Type B pancreatic cell (in vitro differentiated cells): ENCODE results near the gene NMRAL1. TPM values are rescaled to one million over a fixed set of nuclear protein-coding genes. Genes with fewer than 3 reads are reported as not detected.
A peak's percentile ranks its signal among the peaks of the same experiment; 100 is the strongest.

ENCODE experiments used
- DNase-seq: peaks from one replicate; pipeline ENCODE4 v3.0.0; 2021; ENCODE audit warnings: mixed read lengths; ENCODE audit not compliant: unreplicated experiment; ENCODE audit errors: extremely low spot score
- H3K27ac Mint-ChIP-seq: 2 replicates; pipeline ENCODE4 v1.8.0; 2021; ENCODE audit warnings: mild to moderate bottlenecking, mixed read lengths
- H3K27me3 Mint-ChIP-seq: 2 replicates; pipeline ENCODE4 v1.8.0; 2021; ENCODE audit warnings: mixed read lengths
- H3K36me3 Mint-ChIP-seq: 2 replicates; pipeline ENCODE4 v1.8.0; 2021; ENCODE audit warnings: mixed read lengths
- H3K4me1 Mint-ChIP-seq: one replicate; pipeline ENCODE4 v1.8.0; 2021; ENCODE audit warnings: mixed read lengths; ENCODE audit not compliant: unreplicated experiment
- H3K4me3 Mint-ChIP-seq: 2 replicates; pipeline ENCODE4 v1.8.0; 2021; ENCODE audit warnings: mild to moderate bottlenecking, mixed read lengths
- H3K9me3 Mint-ChIP-seq: 2 replicates; pipeline ENCODE4 v1.8.0; 2021; ENCODE audit warnings: mixed read lengths
- total RNA-seq: library from RNA; stranded (reverse); gene quantifications from 2 replicates; pipeline ENCODE4 v1.2.1, GENCODE V29; 2021; ENCODE audit warnings: low replicate concordance
- TF ChIP-seq, protein P1 (sequence below): fragments of 200-600 bp; sonication (generic); conservative IDR thresholded peaks from 2 replicates; pipeline ENCODE4 v1.5.0; 2021; ENCODE audit warnings: antibody characterized with exemption, mild to moderate bottlenecking

NMRAL1 gene
- total RNA-seq, 1 donor from 2014 or later = 49.1 TPM

DNA sequence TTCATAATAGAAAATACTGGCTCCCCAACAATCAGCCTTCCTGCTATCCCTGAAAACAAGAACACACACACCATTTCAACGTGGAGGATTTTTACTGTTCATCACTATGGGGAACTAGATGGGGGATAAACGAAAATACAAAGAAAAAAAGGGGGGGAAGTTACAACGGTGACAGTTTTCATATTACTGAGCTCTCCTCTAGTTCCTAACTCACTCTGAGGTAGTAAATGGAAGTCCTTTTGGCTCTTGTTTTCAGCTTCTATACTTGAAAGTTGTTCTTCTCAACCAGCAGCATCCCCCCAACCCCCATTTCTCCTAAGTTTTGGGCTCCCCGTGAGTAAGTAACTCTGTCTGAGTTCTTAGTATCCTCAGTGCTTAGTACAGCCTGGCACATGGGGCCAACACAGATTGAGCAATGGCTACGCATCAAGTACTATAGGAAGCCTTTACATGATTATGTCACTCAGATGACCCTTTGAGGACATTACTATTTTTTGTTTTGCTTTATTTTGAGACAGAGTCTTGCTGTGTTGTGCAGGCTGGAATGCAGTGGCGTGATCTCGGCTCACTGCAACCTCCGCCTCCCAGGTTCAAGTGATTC, 53.8 kb downstream of the NMRAL1 start:
- Mint-ChIP-seq H3K27me3 (no peaks in the 10 kb centered on the region), H3K9me3 (no peaks in the 10 kb centered on the region), H3K4me1 (peaks cover 9% of the 10 kb centered on the region), H3K4me3 (no peak overlapping the region), H3K27ac (no peak overlapping the region), H3K36me3 (no peaks in the 10 kb centered on the region)
- DNase-seq = no peak
- TF ChIP-seq, protein P1, sequence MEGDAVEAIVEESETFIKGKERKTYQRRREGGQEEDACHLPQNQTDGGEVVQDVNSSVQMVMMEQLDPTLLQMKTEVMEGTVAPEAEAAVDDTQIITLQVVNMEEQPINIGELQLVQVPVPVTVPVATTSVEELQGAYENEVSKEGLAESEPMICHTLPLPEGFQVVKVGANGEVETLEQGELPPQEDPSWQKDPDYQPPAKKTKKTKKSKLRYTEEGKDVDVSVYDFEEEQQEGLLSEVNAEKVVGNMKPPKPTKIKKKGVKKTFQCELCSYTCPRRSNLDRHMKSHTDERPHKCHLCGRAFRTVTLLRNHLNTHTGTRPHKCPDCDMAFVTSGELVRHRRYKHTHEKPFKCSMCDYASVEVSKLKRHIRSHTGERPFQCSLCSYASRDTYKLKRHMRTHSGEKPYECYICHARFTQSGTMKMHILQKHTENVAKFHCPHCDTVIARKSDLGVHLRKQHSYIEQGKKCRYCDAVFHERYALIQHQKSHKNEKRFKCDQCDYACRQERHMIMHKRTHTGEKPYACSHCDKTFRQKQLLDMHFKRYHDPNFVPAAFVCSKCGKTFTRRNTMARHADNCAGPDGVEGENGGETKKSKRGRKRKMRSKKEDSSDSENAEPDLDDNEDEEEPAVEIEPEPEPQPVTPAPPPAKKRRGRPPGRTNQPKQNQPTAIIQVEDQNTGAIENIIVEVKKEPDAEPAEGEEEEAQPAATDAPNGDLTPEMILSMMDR = no peak

DNA sequence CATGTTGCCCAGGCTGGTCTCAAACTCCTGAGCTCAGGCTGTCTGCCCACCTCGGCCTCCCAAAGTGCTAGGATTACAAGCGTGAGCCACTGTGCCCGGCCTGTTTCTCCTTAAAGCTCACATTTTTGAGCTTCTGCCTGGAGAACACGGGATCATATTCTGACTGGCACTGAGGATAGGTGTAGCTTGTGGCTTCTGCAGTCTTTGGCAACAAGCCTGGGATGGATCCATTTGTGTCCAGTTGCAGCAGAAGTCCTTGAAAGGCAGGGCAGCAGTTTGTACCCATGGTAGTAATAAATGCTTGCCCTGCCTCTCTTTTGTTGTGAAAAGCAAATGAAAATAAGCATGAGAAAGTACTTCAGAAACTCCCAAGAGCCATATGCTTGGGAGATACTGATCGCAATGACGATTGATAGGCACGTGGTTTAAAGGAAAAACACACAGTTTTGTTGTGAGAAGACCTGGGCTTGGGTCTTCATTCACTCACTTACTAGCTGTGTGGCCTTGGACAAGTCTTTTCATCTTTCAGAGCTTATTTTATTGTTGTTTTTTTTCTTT, 54.9 kb downstream of the NMRAL1 start:
- H3K27me3 Mint-ChIP-seq = peaks cover 3% of the 10 kb centered on the region
- H3K4me1 Mint-ChIP-seq = peaks cover 10% of the 10 kb centered on the region
- no peak overlapping the region for H3K4me3 Mint-ChIP-seq
- no peak overlapping the region for H3K27ac Mint-ChIP-seq
- H3K9me3 Mint-ChIP-seq = no peaks in the 10 kb centered on the region
- TF ChIP-seq, protein P1 = no peak
- DNase-seq = no peak
- no peaks in the 10 kb centered on the region for H3K36me3 Mint-ChIP-seq

DNA sequence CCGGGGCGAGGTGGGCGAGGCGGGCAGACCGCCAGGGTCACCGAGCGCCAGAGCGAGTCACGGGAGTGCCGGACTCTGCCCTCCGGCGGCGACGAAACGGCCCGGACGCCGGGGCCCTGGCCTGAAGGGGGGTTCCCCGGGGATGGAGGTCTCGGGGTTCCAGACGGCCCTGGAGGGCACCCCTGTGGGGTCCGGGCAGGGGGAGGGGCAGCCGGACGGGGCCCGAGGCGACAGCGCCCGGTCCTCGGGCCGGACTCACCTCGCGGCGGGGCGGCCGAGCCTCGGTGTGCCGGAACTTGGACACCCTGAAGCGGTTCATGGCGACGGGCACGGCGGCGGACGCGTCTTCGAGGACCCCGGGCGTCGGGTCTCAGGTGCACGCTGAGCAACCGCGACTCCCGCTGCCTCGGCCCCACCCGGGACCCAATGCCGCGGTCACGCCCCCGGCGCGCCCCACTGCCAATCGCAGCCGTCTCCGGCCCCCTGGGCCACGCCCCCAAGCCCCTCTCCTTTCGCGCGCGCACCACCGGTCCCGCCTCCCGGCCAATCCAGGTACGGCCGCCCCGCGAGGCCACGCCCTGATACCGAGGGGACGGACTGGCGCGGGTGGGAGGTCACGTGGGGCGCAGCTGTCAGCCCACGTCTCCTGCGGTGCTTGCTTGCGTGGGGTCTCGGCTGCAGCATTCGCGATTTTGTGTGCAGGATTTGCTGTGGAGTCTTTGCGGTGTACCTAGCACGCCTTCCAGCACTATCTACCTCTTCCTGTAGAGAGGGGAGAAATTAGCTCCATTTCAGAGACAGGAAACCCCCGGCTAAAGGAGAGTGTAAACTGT, 58.0 kb downstream of the NMRAL1 start, which contains the start of gene CORO7:
Gene CORO7, minus strand, starts transcription at position 397 of the 833 bp plus-strand sequence. Its CDS starts 78 bp downstream, at position 319.
- H3K4me1 Mint-ChIP-seq = peaks cover 13% of the 10 kb centered on the region
- peak within 1 kb of the TSS; percentile 95 for H3K4me3 Mint-ChIP-seq
- no peaks in the 10 kb centered on the region for H3K9me3 Mint-ChIP-seq
- peak; percentile 96 for DNase-seq
- H3K27me3 Mint-ChIP-seq = peaks cover 3% of the 10 kb centered on the region
- peak within 1 kb of the TSS; percentile 94 for H3K27ac Mint-ChIP-seq
- TF ChIP-seq, protein P1 = no peak
- no peaks in the 10 kb centered on the region for H3K36me3 Mint-ChIP-seq

DNA sequence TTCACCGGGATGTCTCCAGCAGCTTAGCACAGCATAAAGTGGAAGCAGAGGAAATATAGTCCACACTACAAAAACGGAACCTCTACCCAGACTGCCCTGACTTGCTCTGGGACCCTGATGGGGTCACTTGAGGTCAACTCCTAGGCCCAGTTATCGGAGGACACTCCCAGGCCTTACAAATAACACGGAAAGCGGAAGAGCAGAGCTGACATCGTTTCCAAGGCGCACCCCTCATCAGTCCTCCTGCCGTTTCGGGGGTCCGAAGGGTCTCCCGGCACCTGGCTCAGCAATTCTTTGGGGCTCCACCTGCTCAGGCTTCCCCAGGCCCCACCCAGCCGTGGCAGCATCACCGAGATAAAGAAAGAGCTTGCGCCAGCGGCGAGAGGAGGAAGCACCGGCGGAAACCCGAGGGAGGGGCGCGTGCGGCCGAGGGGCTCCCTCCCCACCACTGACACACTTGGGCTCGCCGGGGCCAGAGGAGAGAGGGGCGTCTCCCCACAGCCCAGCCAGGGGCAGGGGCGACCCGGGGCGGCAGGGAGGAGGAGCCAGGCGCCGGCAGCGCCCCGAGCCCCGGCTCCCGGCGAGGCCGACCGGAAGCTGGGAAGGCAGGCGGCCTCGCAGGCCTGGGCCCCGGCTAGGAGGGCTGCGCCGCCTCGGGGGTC, 58.8 kb downstream of the NMRAL1 start:
- no peaks in the 10 kb centered on the region for H3K9me3 Mint-ChIP-seq
- DNase-seq = no peak
- TF ChIP-seq, protein P1 = no peak
- H3K27me3 Mint-ChIP-seq = peaks cover 3% of the 10 kb centered on the region
- H3K4me3 Mint-ChIP-seq = peak overlapping the region; percentile 95
- H3K4me1 Mint-ChIP-seq = peaks cover 16% of the 10 kb centered on the region
- H3K27ac Mint-ChIP-seq = peak overlapping the region; percentile 94
- no peaks in the 10 kb centered on the region for H3K36me3 Mint-ChIP-seq

DNA sequence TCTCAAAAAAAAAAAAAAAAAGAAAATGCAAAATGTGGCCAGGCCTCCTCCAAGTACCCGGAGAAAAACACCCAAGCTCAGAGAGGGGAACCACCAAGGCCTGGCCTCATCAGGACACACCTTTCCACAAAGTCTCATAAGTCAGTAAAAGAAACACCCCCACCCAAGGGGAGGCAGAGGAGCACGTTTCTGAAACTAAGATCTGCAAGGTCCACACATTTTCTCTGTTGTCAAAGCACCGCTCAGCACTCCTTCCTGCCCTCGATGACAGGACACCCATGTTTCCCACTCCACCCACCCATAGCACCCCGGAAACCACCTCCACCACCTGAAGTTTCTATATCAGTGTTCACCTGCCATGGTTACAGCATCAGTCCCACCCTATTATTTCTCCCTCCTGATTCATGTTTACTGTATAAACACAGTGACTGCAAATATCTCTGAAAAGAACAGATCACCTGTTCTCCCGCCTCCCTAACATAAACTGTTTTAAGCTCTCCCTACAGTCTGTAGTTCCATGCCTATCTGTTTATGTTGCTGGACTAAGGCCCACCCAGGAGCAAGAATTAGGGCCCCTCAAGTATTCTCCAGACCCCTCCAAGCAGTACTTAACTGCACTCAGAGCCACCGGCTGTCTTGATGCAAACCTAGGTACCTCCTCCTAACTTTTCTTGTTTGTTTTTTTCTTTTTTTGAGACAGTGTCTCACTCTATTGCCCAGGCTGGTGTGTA, 60.1 kb downstream of the NMRAL1 start:
- H3K4me3 Mint-ChIP-seq = peak overlapping the region; percentile 95
- H3K36me3 Mint-ChIP-seq = no peaks in the 10 kb centered on the region
- TF ChIP-seq, protein P1 = no peak

More for the DNA sequence above, 60.1 kb downstream of the NMRAL1 start:
- H3K27ac Mint-ChIP-seq = peak overlapping the region; percentile 94
- H3K4me1 Mint-ChIP-seq = peaks cover 17% of the 10 kb centered on the region
- H3K9me3 Mint-ChIP-seq = no peaks in the 10 kb centered on the region
- peaks cover 3% of the 10 kb centered on the region for H3K27me3 Mint-ChIP-seq
- no peak for DNase-seq
